HG02610 (cell line): ENCODE results near the gene STAC2.

Experiments
- ATAC-seq: cut with Tn5 transposase; IDR thresholded peaks from one replicate; pipeline ENCODE4 v1.9.1; 2021; ENCODE audit warnings: mild to moderate bottlenecking, moderate library complexity; ENCODE audit not compliant: unreplicated experiment

STAC2 gene

GRCh38 chr17:39231591-39232551 is 6.1 kb upstream of the STAC2 start:
- ATAC-seq, result no peak

GRCh38 chr17:39231091-39231561 is 5.4 kb upstream of the STAC2 start:
- ATAC-seq, result no peak

GRCh38 chr17:39230361-39230760 is 4.6 kb upstream of the STAC2 start:
- ATAC-seq, result no peak

- ATAC-seq, result no peak
Observed at GRCh38 chr17:39229274-39229913, 3.6 kb upstream of the STAC2 start.

GRCh38 chr17:39227364-39227919 is 1.7 kb upstream of the STAC2 start:
- no peak for ATAC-seq

GRCh38 chr17:39225959-39226683 is 376 bp upstream of the STAC2 start:
- ATAC-seq, result no peak

GRCh38 chr17:39224778-39225307 is 902 bp downstream of the STAC2 start:
- no peak for ATAC-seq

- ATAC-seq, result no peak
Observed at GRCh38 chr17:39223907-39224777, 1.6 kb downstream of the STAC2 start.

GRCh38 chr17:39222866-39223834 is 2.6 kb downstream of the STAC2 start:
- no peak for ATAC-seq

- ATAC-seq, result no peak
Observed at GRCh38 chr17:39222151-39222550, 3.6 kb downstream of the STAC2 start.

GRCh38 chr17:39221572-39221971 is 4.2 kb downstream of the STAC2 start:
- ATAC-seq, result no peak

- ATAC-seq, result no peak
Observed at GRCh38 chr17:39219647-39220154, 6.0 kb downstream of the STAC2 start.

- no peak for ATAC-seq
Observed at GRCh38 chr17:39218906-39219305, 6.8 kb downstream of the STAC2 start.

GRCh38 chr17:39217734-39218369 is 7.9 kb downstream of the STAC2 start:
- no peak for ATAC-seq

GRCh38 chr17:39213852-39214251 is 11.9 kb downstream of the STAC2 start:
- no peak for ATAC-seq

- no peak for ATAC-seq
Observed at GRCh38 chr17:39212841-39213480, 12.8 kb downstream of the STAC2 start.

GRCh38 chr17:39212195-39212810 is 13.4 kb downstream of the STAC2 start:
- no peak for ATAC-seq
